Upper lobe of right lung (tissue), 1 donor: ENCODE data around the gene YIPF7. TPM values are rescaled to one million over a fixed set of nuclear protein-coding genes. Genes with fewer than 3 reads are reported as not detected.
A peak's percentile ranks its signal among the peaks of the same experiment; 100 is the strongest.

Experiments used
- ATAC-seq: fragments of 200-7000 bp; cut with Tn5 transposase; one replicate; pipeline ENCODE4 v1.9.1; 2020; ENCODE audit warnings: mild to moderate bottlenecking, moderate library complexity
- DNase-seq: peaks from one replicate; pipeline ENCODE4 v3.0.0-alpha.2; 2020
- H3K27ac ChIP-seq: fragments of 200-600 bp; one replicate; pipeline ENCODE4 v1.8.0; 2022
- H3K27me3 ChIP-seq: fragments of 200-600 bp; one replicate; pipeline ENCODE4 v1.8.0; 2022; ENCODE audit warnings: mild to moderate bottlenecking
- H3K36me3 ChIP-seq: fragments of 200-600 bp; one replicate; pipeline ENCODE4 v1.8.0; 2022
- H3K4me1 ChIP-seq: fragments of 200-600 bp; one replicate; pipeline ENCODE4 v1.8.0; 2022
- H3K4me3 ChIP-seq: fragments of 200-600 bp; one replicate; pipeline ENCODE4 v1.8.0; 2022; ENCODE audit warnings: mild to moderate bottlenecking
- H3K9me3 ChIP-seq: fragments of 200-600 bp; one replicate; pipeline ENCODE4 v1.8.0; 2022
- intact Hi-C: fragments of 100-400 bp; cut with DNase I; formaldehyde crosslinking; loops from one replicate; pipeline ENCODE4 v1.11.0; 2022
- total RNA-seq: library from RNA; stranded (reverse); fragmentation: NEBNext Ultra II Directional; extraction: Animal tissue kit (Norgen Biotek cat#: 25700); gene quantifications from one replicate; pipeline ENCODE4 v1.2.1, GENCODE V29; 2021
- TF ChIP-seq, protein P1 (sequence below): fragments of 200-600 bp; IDR thresholded peaks from one replicate; pipeline ENCODE4 v1.8.0; 2022; ENCODE audit warnings: antibody characterized with exemption
- donor health status: DM: no; HTN: yes; CAD: no; lungs with severe emphysema.

YIPF7 gene
- total RNA-seq, 1 donor from 2014 or later: not detected

DNA sequence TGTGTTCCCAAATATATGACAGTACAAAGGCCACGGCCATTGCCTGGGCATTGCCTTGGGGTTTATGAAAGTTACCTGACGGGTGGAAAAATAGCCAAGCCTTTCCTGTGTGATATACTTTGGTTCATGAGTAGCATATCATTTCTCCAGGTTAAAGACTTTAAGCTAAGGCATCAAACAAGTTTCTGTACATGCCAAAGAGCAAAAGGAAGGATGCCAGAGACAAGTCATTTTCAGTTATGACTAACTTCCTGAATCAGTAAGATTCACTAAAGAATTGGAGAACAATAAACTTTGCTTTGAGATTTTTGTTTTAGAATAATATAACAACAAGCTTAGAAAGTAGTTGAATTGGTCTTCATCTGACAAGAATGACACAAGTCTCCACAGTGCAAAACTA, 17.1 kb upstream of the YIPF7 start:
- no peak for ATAC-seq
- DNase-seq: no peak
- H3K9me3 ChIP-seq: no peaks in the 10 kb centered on the region
- H3K36me3 ChIP-seq: no peaks in the 10 kb centered on the region
- H3K27me3 ChIP-seq: no peaks in the 10 kb centered on the region
- H3K4me3 ChIP-seq: no peak overlapping the region
- TF ChIP-seq, protein P1, sequence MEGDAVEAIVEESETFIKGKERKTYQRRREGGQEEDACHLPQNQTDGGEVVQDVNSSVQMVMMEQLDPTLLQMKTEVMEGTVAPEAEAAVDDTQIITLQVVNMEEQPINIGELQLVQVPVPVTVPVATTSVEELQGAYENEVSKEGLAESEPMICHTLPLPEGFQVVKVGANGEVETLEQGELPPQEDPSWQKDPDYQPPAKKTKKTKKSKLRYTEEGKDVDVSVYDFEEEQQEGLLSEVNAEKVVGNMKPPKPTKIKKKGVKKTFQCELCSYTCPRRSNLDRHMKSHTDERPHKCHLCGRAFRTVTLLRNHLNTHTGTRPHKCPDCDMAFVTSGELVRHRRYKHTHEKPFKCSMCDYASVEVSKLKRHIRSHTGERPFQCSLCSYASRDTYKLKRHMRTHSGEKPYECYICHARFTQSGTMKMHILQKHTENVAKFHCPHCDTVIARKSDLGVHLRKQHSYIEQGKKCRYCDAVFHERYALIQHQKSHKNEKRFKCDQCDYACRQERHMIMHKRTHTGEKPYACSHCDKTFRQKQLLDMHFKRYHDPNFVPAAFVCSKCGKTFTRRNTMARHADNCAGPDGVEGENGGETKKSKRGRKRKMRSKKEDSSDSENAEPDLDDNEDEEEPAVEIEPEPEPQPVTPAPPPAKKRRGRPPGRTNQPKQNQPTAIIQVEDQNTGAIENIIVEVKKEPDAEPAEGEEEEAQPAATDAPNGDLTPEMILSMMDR: no peak
- intact Hi-C loops: no loop called here
- H3K4me1 ChIP-seq: no peaks in the 10 kb centered on the region
- no peak overlapping the region for H3K27ac ChIP-seq

DNA sequence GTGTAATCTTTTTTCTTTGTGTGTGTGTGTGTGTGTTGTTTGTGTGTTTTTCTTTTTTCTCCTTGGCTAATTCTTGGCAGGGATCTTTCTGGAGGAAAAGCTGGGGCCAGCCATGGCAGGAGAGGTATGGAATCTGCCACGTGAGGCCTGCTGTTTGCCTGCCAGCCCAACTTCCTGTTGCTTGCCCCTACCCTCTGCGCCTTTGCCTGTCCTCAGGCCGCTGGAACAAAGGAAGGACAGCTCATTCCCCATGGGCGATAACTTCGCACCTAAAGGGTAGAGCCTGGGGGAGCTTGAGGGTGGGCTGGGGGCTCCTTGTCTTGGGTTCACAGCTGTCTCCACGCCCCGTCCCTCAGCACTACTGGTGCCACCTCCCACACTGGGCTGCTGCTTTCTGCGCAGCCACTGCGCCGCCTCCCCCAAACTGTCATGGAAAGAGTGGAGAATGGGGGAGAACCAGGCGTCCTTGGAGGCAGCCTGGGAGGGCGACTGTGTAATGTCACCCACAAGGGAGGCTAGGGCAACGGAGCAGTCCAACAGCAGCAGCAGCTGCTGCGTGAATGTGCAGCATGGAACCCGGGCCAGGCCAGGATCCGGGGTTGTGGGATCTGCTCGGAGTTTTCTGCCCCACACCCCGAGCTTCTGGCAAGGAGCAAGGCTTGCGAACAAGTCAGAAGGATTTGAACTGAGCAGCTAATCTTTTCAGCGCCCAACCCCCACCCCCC, 12.3 kb upstream of the YIPF7 start:
- H3K36me3 ChIP-seq: no peaks in the 10 kb centered on the region
- TF ChIP-seq, protein P1: no peak
- no peaks in the 10 kb centered on the region for H3K27me3 ChIP-seq
- intact Hi-C loops: no loop called here
- no peaks in the 10 kb centered on the region for H3K9me3 ChIP-seq
- no peak overlapping the region for H3K4me3 ChIP-seq
- ATAC-seq (no peak), DNase-seq (no peak)
- no peak overlapping the region for H3K27ac ChIP-seq
- H3K4me1 ChIP-seq: no peaks in the 10 kb centered on the region

DNA sequence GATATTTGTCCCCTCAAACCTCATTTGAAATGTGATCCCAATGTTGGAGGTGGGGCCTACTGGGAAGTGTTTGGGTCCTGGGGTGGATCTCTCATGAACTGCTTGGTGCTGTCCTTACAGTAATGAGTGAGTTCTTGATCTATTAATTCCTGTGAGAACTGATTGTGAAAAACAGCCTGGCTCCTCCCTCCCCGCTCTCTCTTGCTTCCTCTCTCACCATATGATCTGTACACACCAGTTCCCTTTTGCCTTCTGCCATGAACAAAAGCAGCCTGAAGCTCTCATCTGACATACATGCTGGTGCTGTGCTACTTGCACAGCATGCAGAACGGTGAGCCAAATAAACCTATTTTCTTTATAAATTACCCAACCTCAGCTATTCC, 11.2 kb upstream of the YIPF7 start:
- Histone ChIP-seq H3K27ac (no peak overlapping the region), H3K4me1 (no peaks in the 10 kb centered on the region), H3K27me3 (no peaks in the 10 kb centered on the region), H3K4me3 (no peak overlapping the region), H3K36me3 (no peaks in the 10 kb centered on the region), H3K9me3 (no peaks in the 10 kb centered on the region)
- intact Hi-C loops: no loop called here
- DNase-seq: no peak
- ATAC-seq: peak; percentile 60
- TF ChIP-seq, protein P1: no peak

DNA sequence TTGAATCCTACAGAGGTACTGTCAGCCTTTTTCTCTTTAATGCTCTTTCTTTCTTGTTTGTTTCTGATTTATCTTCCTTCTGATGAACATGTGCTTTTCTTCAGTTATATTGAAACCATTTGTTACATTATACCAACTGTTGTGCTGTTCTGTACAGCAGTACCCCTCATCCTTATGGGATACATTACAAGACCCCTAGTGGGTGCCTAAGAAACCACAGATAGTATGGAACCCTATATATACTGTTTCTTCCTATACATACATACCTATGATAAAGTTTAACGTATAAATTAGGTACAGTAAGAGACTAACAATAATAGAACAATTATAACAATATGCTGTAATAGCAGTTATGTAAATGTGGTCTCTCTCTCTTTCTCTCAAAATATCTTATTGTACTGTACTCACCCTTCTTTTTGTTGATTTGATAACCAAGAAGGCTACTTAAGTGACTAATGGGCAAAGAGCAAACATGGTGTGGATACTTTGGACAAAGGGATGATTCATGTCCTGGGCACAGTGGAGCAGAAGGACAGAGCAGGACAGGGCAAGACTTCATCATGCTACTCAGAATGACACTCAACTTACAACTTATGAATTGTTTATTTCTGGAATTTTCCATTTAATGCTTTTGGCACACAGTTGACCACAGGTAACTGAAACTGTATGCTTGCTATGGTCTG, 10.7 kb upstream of the YIPF7 start:
- intact Hi-C loops: no loop called here
- Histone ChIP-seq H3K27ac (no peak overlapping the region), H3K9me3 (no peaks in the 10 kb centered on the region), H3K36me3 (no peaks in the 10 kb centered on the region), H3K4me1 (no peaks in the 10 kb centered on the region), H3K27me3 (no peaks in the 10 kb centered on the region), H3K4me3 (no peak overlapping the region)
- ATAC-seq (no peak), DNase-seq (no peak)
- TF ChIP-seq, protein P1: no peak

DNA sequence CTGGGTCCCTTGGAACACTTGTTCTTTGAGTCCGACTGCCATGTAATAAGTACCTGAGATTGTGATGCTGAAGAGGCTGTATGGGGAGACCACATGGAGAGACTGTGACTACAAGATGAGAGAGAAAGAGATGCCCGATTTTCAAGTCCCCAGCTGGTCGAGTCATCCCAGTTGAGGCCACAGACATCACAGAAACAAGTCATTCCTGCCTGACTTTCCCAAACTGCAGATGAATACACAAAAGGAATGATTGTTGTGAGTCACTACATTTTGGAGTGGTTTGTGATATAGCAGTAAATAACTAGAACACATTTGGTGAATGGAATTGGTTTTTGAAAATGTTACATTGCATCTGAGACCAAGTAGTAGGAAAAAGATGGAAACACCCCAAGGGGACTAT, 9.0 kb upstream of the YIPF7 start:
- Histone ChIP-seq H3K4me1 (no peaks in the 10 kb centered on the region), H3K27me3 (no peaks in the 10 kb centered on the region), H3K9me3 (no peaks in the 10 kb centered on the region), H3K36me3 (no peaks in the 10 kb centered on the region), H3K4me3 (no peak overlapping the region), H3K27ac (no peak overlapping the region)
- no peak for ATAC-seq
- TF ChIP-seq, protein P1: no peak
- intact Hi-C loops: no loop called here
- no peak for DNase-seq
